K562 (cell line): ENCODE data around the gene TRIM69. TPM values are rescaled to one million over a fixed set of nuclear protein-coding genes. Genes with fewer than 3 reads are reported as not detected.

ENCODE experiments used
- ATAC-seq: fragments of 200-7000 bp; cut with Tn5 transposase; 3 replicates; pipeline ENCODE4 v1.9.1; 2020; ENCODE audit warnings: moderate library complexity
- BruUV-seq: library from RNA; stranded (reverse); fragments of 400-500 nt; replicated peaks from 2 replicates; lab custom pipeline; 2021; lab: Mats Ljungman, UMichigan
- CTCF ChIA-PET: fragments of 300-600 bp; formaldehyde crosslinking; extraction: SDS; loops from one replicate; lab custom pipeline; 2021; ENCODE audit warnings: low intra/inter-chr PET ratio; lab: Yijun Ruan, JAX
- POLR2A ChIA-PET: fragments of 300-600, 350-650 bp; sonication (Branson Sonifier 250); formaldehyde crosslinking; extraction: SDS; loops from one replicate; lab custom pipeline; 2021; ENCODE audit warnings: antibody characterized with exemption, inconsistent platforms; lab: Yijun Ruan, JAX
- DNase-seq, 4 experiments: peaks; one replicate each; pipeline versions ENCODE4 v3.0.0 to v3.0.0-alpha.2; 2011 to 2018; ENCODE audit warnings: low spot score in 3 of 4, mixed read lengths in 3 of 4; ENCODE audit errors: extremely low read depth in 1 of 4
- FAIRE-seq: peaks from 2 replicates; lab custom pipeline; 2011; peaks lifted over from hg19 to GRCh38; lab: Jason Lieb, UNC
- H2AFZ ChIP-seq: 2 replicates; pipeline ENCODE4 v1.6.0; 2011; ENCODE audit warnings: low read depth, low read length, control low read depth, inconsistent platforms
- H3K27ac ChIP-seq: fragments of 200-600 bp; 3 replicates; pipeline ENCODE4 v1.8.0; 2011; ENCODE audit warnings: low read depth, mild to moderate bottlenecking, control low read depth, inconsistent platforms, low read length, moderate library complexity, mixed read lengths; ENCODE audit errors: extremely low read depth
- H3K27me3 ChIP-seq, 2 experiments: fragments of 300-600 bp in 1 of 2; 2 replicates in 1 of 2; 3 replicates in 1 of 2; pipeline versions ENCODE4 v1.6.0 to v1.8.0; 2011; ENCODE audit warnings: inconsistent platforms in 2 of 2, low read length in 2 of 2, mild to moderate bottlenecking in 1 of 2, mixed read lengths in 1 of 2, moderate library complexity in 1 of 2; ENCODE audit not compliant: control insufficient read depth in 2 of 2, insufficient read depth in 2 of 2
- H3K36me3 ChIP-seq: fragments of 300-600 bp; 3 replicates; pipeline ENCODE4 v1.8.0; 2011; ENCODE audit warnings: mild to moderate bottlenecking, low read length, inconsistent platforms; ENCODE audit not compliant: control insufficient read depth, insufficient read depth
- H3K4me1 ChIP-seq, 2 experiments: fragments of 200-600 bp in 1 of 2; replicated peaks in 1 of 2; 2 replicates in 1 of 2; 3 replicates in 1 of 2; pipeline versions ENCODE4 v1.5.1 to v1.8.0; 2011; ENCODE audit warnings: inconsistent platforms in 2 of 2, low read length in 2 of 2, mild to moderate bottlenecking in 1 of 2, mixed read lengths in 1 of 2, moderate library complexity in 1 of 2; ENCODE audit not compliant: control insufficient read depth in 2 of 2, insufficient read depth in 2 of 2
- H3K4me2 ChIP-seq: 2 replicates; pipeline ENCODE4 v1.6.1; 2011; ENCODE audit warnings: low read length, control low read depth, inconsistent platforms, mixed read lengths; ENCODE audit not compliant: insufficient read depth
- H3K4me3 ChIP-seq: fragments of 200-600 bp; sonication (generic), shearing (Covaris generic); 2 replicates; pipeline ENCODE4 v1.5.1; 2016; ENCODE audit warnings: control low read depth, inconsistent platforms
- H3K79me2 ChIP-seq: fragments of 200-600 bp; 3 replicates; pipeline ENCODE4 v1.8.0; 2011; ENCODE audit warnings: low read length, inconsistent platforms; ENCODE audit not compliant: control insufficient read depth, insufficient read depth
- H3K9ac ChIP-seq, 2 experiments: 2 replicates each; pipeline versions ENCODE4 v1.6.0 to v1.6.1; 2011; ENCODE audit warnings: low read depth in 2 of 2, low read length in 2 of 2, control low read depth in 1 of 2, inconsistent platforms in 1 of 2, mild to moderate bottlenecking in 1 of 2, mixed read lengths in 1 of 2; ENCODE audit not compliant: insufficient read depth in 1 of 2
- H3K9me1 ChIP-seq: one replicate; pipeline ENCODE4 v1.6.0; 2011; ENCODE audit warnings: inconsistent platforms, mild to moderate bottlenecking, low read length, moderate library complexity; ENCODE audit not compliant: control insufficient read depth, insufficient read depth
- H3K9me3 ChIP-seq: replicated peaks from 2 replicates; pipeline ENCODE4 v1.5.1; 2011; ENCODE audit warnings: low read depth, low read length, inconsistent platforms; ENCODE audit not compliant: control insufficient read depth, insufficient read depth
- H4K20me1 ChIP-seq: replicated peaks from 2 replicates; pipeline ENCODE4 v1.6.1; 2011; ENCODE audit warnings: low read length, inconsistent platforms, mixed read lengths; ENCODE audit not compliant: control insufficient read depth, insufficient read depth
- ARID4B ChIP-seq: sonication (generic); formaldehyde crosslinking; IDR thresholded peaks from 2 replicates; pipeline ENCODE4 v1.8.0; 2022; ENCODE audit warnings: mild to moderate bottlenecking, missing genetic modification reagents
- ELF4 ChIP-seq: fragments of 450-650 bp; formaldehyde crosslinking; IDR thresholded peaks from 2 replicates; pipeline ENCODE4 v1.4.0; 2022; ENCODE audit warnings: missing genetic modification characterization
- FOSL1 ChIP-seq: fragments of 200-800 bp; sonication (Bioruptor generic); conservative IDR thresholded peaks from 2 replicates; pipeline ENCODE4 v1.6.1; 2016; ENCODE audit warnings: missing genetic modification characterization, missing compliant biosample characterization
- MCM7 ChIP-seq, 2 experiments: fragments of 450-650 bp; IDR thresholded peaks; 2 replicates each; pipeline ENCODE4 v1.6.1; 2016 to 2018
- MEIS2 ChIP-seq: fragments of 450-650 bp; IDR thresholded peaks from 2 replicates; pipeline ENCODE4 v1.6.1; 2014; ENCODE audit warnings: mild to moderate bottlenecking; ENCODE audit not compliant: partially characterized antibody
- MXD1 ChIP-seq: fragments of 250-450 bp; sonication (Bioruptor Pico); IDR thresholded peaks from 2 replicates; pipeline ENCODE4 v1.8.0; 2021; ENCODE audit warnings: borderline replicate concordance, mild to moderate bottlenecking, moderate library complexity; ENCODE audit not compliant: poor library complexity, severe bottlenecking
- WGBS: fragments of 100-300 bp; shearing (Covaris generic); methylation state at CpG from one replicate; pipeline ENCODE4 v1.1.6; 2016; ENCODE audit warnings: low coverage, mixed read lengths; ENCODE audit not compliant: insufficient coverage; ENCODE audit errors: missing lambda C conversion rate; 5-methylcytosine and 5-hydroxymethylcytosine counted together
- in situ Hi-C: fragments of 300-500 bp; cut with MboI; formaldehyde crosslinking; loops from 4 replicates; pipeline ENCODE4 v1.15.0; 2018; ENCODE audit warnings: inconsistent platforms, mixed read lengths
- intact Hi-C: fragments of 100-400 bp; cut with micrococcal nuclease; formaldehyde crosslinking; loops from 2 replicates; pipeline ENCODE4 v1.14.2; 2022
- polyA plus RNA-seq, 8 experiments: library from polyadenylated mRNA; depleted of rRNA in 4 of 8; stranded (reverse) in 5 of 8; unstranded in 3 of 8; fragments of >200 nt; fragmentation: Nextera tagmentation in 2 of 8; fragmentation: Illumina TruSeq in 1 of 8; extraction: Ambion mirVana in 2 of 8; extraction: Trizol in 1 of 8; gene quantifications; 2 replicates each; pipeline versions ENCODE4 v1.2.1 to v1.2.3, GENCODE V29; 2011 to 2014; ENCODE audit warnings: inconsistent platforms in 1 of 8, missing spikeins in 1 of 8
- total RNA-seq, 7 experiments: library from RNA; depleted of rRNA in 6 of 7; stranded (reverse); fragments of >200 nt in 6 of 7; fragmentation: Illumina TruSeq in 2 of 7; extraction: Trizol in 2 of 7; gene quantifications; 2 replicates each; pipeline versions ENCODE4 v1.2.1 to v1.2.3, GENCODE V29; 2011 to 2021; ENCODE audit warnings: low replicate concordance in 1 of 7
- TF ChIP-seq, protein P1 (sequence below): fragments of 450-650 bp; IDR thresholded peaks from 2 replicates; pipeline ENCODE4 v1.6.1; 2016; ENCODE audit warnings: antibody characterized with exemption
- TF ChIP-seq, protein P2 (sequence below): fragments of 250-450 bp; sonication (Bioruptor Pico); IDR thresholded peaks from 2 replicates; pipeline ENCODE4 v1.5.0; 2020; ENCODE audit warnings: mild to moderate bottlenecking, borderline replicate concordance

The TRIM69 gene
- total and polyA plus RNA-seq, 9 of the 15 experiments (the other 6 are each of a cell fraction or from before 2014, with no cell fraction given), result 1.0 to 4.3 (median 2.3) TPM

GRCh38 chr15:44788748-44789147 is 52.4 kb downstream of the TRIM69 start:
- Histone ChIP-seq H3K9me3 (no peaks in the 10 kb centered on the region), H2AFZ (peak overlapping the region; percentile 73), H3K4me3 (no peak overlapping the region), H3K27me3 (no peaks in the 10 kb centered on the region), H3K27ac (no peak overlapping the region), H4K20me1 (no peaks in the 10 kb centered on the region), H3K9me1 (no peaks in the 10 kb centered on the region), H3K4me2 (no peak overlapping the region), H3K36me3 (no peaks in the 10 kb centered on the region), H3K4me1 (peaks cover 3 to 24% of the 10 kb centered on the region in 2 experiments; a peak in 4 of 5 replicates), H3K79me2 (no peaks in the 10 kb centered on the region), H3K9ac (no peak overlapping the region)
- no TSS peak for BruUV-seq
- ChIA-PET CTCF (no interaction called here), POLR2A (interaction anchor here (1.2 to 1.5 kb wide), 2 partner anchors 9 to 13 kb away, joined by 3 to 8 read pairs; no protein-coding TSS in a partner anchor)
- intact Hi-C loops (no loop called here), in situ Hi-C loops (no loop called here)
- 31% methylated on average over 8 of the region's 8 CpGs for WGBS
- FAIRE-seq (peak; percentile 65), ATAC-seq (no peak), DNase-seq (no peak)
- TF ChIP-seq MEIS2 (peak; percentile 84), MXD1 (CRISPR knock-in tag) (no peak), ELF4 (0 out of 2 replicates have a peak, but pooled peaks have one; percentile 36), MCM7 (IDR thresholded peaks at IDR 0.05) (0 out of 4 replicates have a peak, but pooled peaks of 1 of the 2 experiments have one; percentile 17), FOSL1 (tag) (peak; percentile 59), ARID4B (CRISPR knock-in tag) (no peak)
- TF ChIP-seq, protein P1, sequence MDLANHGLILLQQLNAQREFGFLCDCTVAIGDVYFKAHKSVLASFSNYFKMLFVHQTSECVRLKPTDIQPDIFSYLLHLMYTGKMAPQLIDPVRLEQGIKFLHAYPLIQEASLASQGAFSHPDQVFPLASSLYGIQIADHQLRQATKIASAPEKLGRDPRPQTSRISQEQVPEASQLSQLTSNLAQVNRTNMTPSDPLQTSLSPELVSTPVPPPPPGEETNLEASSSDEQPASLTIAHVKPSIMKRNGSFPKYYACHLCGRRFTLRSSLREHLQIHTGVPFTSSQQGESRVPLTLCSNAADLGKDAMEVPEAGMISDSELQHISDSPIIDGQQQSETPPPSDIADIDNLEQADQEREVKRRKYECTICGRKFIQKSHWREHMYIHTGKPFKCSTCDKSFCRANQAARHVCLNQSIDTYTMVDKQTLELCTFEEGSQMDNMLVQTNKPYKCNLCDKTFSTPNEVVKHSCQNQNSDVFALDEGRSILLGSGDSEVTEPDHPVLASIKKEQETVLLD, result no peak
- TF ChIP-seq, protein P2, sequence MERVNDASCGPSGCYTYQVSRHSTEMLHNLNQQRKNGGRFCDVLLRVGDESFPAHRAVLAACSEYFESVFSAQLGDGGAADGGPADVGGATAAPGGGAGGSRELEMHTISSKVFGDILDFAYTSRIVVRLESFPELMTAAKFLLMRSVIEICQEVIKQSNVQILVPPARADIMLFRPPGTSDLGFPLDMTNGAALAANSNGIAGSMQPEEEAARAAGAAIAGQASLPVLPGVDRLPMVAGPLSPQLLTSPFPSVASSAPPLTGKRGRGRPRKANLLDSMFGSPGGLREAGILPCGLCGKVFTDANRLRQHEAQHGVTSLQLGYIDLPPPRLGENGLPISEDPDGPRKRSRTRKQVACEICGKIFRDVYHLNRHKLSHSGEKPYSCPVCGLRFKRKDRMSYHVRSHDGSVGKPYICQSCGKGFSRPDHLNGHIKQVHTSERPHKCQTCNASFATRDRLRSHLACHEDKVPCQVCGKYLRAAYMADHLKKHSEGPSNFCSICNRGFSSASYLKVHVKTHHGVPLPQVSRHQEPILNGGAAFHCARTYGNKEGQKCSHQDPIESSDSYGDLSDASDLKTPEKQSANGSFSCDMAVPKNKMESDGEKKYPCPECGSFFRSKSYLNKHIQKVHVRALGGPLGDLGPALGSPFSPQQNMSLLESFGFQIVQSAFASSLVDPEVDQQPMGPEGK (CRISPR knock-in tag), result no peak
